ELR (cell line): Measurements from ENCODE around the gene TOMM70.

Experiments
- DNase-seq: peaks from one replicate; pipeline ENCODE4 v3.0.0-alpha.2; 2015; ENCODE audit warnings: low read depth

Gene TOMM70

GRCh38 chr3:100325827-100326226 lies 75.1 kb downstream of the TOMM70 start:
- DNase-seq, result no peak

- no peak for DNase-seq
Measured at GRCh38 chr3:100324044-100324443, 76.8 kb downstream of the TOMM70 start.

- DNase-seq, result no peak
Measured at GRCh38 chr3:100319951-100320350, 80.9 kb downstream of the TOMM70 start.

GRCh38 chr3:100317912-100318311 lies 83.0 kb downstream of the TOMM70 start:
- no peak for DNase-seq

- peak; percentile 74 for DNase-seq
Measured at GRCh38 chr3:100316641-100317069, 84.2 kb downstream of the TOMM70 start.
